Inferior parietal cortex (tissue), 1 donor: ENCODE data around the gene KLHL15.
"Not testable (repeated sequence)": the region's sequence is repeated elsewhere in the genome, so short reads cannot be mapped to it uniquely, and the experiment has no call there.

Experiments used
- DNase-seq: peaks from one replicate; pipeline ENCODE4 v3.0.0-alpha.2; 2016; ENCODE audit errors: extremely low spot score

Gene KLHL15

GRCh38 chrX:24018809-24019208 is 8.2 kb downstream of the KLHL15 start:
- no peak for DNase-seq

- no peak for DNase-seq
These were observed 9.3 kb downstream of the KLHL15 start for GRCh38 chrX:24017674-24018073.

DNA sequence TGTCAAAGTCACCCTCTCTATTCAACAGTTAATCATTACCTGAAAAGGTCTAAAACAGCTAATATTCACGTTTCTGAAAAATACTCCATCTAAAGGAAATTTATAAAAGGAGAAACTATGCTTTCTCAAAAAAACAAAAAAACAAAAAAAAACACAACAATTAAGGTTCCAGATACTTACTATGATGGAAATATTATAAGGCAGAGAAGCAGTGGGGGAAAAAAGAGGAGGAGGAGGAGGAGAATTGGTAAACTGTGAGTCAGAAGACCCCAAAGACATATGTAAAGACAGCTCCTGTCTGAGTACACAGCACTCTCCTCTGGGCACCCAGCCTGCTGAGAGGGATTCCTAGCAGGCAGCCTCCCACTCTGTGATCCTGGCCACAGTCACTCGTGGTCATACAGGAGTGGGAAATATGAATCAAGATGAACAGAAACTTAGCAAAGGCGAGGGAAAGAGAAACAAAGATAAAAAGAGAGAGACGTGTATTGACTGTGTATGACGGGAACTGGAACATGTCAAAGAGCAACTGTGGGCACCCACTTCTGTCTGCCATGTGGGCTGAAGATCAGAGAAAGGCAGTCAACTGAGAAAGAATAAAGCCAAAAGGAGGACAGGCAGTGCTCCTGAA is 12.5 kb downstream of the KLHL15 start:
- no peak for DNase-seq

DNA sequence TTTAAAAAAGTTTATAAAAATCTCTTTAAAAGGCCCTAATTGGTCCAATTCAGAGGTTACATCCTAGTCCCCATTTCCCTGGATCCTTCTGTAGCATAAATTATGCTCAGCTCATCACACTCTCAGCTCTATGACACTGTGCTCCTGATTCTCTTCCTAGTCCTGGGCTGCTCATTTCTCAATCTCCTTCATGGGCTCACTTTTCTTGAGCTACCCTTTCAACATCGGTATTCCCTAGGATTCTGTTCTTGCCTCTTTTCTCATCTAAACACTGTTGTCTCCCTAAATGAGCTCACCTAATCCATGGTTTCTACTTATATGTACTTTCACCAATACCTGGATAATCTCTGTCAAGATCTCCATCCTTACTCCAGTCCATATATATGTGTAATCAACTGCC is 14.7 kb downstream of the KLHL15 start:
- DNase-seq = no peak

DNA sequence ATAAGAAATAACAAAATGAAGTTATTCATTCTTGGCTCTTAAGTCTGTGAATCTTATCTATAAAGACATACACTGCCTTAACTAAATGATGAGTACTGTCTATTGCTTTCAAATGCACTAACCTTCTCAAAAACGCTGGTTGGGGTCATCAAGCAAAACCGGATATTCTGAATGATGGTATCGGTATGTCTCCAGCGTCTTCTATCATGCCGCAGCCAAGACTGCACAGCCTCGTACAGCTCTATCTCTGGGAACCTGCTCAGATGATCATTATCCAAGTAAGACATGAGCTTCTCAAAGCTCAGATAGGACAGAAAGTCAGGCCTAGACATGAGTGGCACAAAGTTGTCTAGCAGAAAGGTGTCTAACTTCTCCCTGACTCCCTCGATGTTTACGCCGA is 21.1 kb downstream of the KLHL15 start:
- DNase-seq = no peak

DNA sequence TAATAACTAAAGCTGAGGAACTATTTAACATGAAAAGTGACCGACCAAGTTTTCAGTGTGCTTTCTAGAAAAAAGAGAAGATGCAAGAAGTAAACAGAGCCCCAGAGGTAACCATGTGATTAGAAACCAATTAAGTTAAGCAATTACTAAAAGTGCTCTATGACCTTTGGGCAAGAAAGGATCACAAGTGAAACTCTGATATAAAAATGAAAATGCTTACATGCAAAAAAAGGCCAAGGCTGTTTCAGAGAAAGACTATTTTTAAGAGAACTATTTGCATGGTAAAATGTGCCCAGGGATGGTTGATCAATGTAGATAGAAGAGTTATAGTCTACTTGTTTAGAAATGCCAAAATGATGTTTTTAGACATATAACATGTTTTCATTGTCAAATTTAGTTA is 22.0 kb downstream of the KLHL15 start:
- DNase-seq = no peak

- DNase-seq = no peak
These were observed 24.2 kb downstream of the KLHL15 start for GRCh38 chrX:24002792-24003191.

DNA sequence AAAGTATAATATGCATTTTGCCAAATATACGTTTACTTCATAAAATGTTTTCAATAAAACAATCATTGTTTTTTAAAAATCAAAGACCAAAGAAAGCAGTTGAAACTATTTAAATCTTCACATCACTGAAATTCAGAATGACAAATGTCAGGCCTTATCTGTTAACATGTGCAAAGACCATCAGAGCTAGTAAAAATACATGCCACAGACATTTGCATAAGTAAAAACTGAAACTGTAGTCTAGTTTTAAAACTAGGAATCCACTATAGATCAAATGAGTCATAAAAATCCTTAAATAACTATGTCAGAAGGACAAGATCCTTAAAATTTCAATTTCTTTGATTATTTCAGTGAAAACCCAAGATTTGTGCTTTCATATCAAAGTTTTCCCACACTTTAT is 24.8 kb downstream of the KLHL15 start:
- no peak for DNase-seq

DNA sequence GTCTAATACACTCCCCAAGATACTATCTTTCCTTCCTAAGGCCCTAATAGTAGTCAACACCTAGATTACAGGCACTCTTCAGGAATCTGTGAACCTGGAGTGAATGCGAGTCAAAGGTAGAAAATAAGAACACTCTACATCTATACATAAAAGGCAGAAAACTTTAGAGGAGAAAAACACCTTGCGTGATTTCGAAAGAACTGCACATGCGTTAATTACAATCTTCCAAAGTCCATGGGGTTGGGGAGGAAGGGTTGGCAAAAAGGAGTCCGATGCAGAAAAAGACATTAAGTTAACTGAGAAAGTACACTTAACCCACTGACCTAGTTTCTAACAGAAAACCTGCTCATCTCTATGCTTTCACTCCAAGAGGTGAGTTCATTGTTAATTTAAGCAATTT is 27.3 kb downstream of the KLHL15 start:
- DNase-seq = no peak

- no peak for DNase-seq
These were observed 33.9 kb downstream of the KLHL15 start for GRCh38 chrX:23993012-23993633.

- DNase-seq = no peak
These were observed 34.6 kb downstream of the KLHL15 start for GRCh38 chrX:23992431-23992830.

GRCh38 chrX:23990455-23990854 is 36.5 kb downstream of the KLHL15 start:
- DNase-seq = no peak

DNA sequence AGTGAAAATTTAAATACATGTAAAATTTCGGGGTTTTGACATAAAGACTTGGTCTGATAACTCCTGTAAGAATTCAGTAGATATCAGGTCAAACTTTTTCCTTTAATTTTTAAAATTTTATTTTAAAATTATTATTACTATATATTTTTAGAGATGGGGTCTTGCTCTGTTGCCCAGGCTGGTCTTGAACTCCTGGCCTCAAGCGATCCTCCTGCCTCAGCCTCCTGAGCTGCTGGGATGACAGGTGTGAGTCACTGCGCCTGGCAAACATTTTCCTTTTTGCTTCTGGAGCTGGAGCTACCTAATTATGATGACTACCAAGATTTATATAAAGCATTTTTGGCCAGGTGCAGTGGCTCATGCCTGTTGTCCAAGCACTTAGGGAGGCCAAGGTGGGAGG is 37.3 kb downstream of the KLHL15 start:
- no peak for DNase-seq

- DNase-seq = no peak
These were observed 44.1 kb downstream of the KLHL15 start for GRCh38 chrX:23982891-23983290.

DNA sequence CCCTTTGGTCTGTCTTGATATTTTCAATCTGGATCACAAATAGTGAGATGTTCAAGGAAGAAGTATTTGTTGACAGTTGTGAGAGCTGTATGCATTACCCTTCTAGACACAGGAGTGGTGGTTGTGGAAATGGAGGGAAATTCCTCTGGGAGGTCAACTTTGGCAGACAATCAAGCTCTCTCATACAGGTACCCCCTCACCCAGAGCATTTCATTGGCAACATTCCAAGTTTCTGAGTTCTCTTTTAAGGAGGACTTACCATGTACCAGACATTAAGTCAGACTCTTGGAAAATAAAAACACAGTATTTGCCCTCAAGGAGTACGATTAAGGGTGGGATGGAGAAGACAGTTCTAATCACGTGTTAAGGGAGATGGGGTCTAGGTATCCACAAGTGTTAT is 45.3 kb downstream of the KLHL15 start:
- DNase-seq = no peak

GRCh38 chrX:23981222-23981621 is 45.8 kb downstream of the KLHL15 start:
- no peak for DNase-seq

DNA sequence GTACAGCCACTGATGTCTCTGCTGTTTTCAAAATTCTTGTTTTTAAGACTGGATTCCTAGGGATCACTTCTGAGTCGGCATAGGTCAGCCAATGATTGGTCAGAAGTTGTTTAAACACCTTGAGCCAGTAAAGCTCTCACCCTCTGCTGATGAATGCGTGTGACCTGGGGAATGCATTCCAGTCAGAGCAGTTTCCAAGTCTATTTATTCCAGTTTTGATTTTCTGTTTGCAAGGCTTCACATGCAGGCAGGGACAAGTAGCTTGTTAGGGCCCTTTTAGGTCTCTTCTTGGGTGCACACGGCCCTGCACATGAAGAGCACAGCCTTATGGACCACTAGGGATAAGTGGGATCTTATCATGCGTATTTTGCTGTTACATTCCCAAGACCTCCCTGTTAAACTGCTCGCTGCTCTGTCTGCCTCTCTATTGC is 47.0 kb downstream of the KLHL15 start:
- no peak for DNase-seq

DNA sequence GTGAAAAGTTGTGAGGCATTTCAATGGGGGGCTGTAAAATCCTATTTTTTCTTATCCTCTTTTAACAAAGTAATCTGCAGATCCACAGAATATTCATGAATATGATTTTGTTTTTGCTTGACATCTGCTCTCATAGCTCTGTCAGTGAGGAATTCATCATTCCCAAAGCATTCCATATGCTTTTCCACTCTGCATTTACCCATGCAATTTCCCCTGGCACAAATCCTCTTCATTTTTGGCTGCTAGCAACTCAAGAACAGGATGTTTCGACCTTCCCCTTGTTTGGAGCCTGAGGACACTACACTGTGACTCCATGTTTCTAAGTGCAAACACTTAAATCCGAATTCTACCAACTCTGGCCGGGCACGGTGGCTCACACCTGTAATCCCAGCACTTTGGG is 48.5 kb downstream of the KLHL15 start:
- no peak for DNase-seq

- DNase-seq = not testable (repeated sequence)
These were observed 61.4 kb downstream of the KLHL15 start for GRCh38 chrX:23965630-23966029.

DNA sequence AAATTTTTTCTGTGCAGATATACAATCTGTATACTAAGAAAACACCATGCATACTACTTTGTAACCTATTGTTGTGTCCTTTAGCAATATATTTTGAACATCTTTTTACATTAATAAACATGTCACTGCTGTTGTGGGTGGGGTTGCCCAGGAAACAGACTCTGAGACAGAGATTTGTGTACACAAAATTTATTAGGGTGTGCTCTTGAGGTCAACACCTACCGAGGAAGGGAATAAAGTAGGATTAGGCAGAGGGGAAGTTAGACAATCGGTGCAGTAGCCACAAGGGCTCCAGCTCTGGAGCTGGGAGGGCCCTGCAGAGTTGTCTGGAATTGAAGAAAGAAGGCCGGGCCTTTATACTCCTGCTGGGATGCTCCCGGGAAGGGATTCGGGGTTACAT is 62.8 kb downstream of the KLHL15 start:
- no peak for DNase-seq

- DNase-seq = no peak
These were observed 67.2 kb downstream of the KLHL15 start for GRCh38 chrX:23959781-23960180.

- DNase-seq = no peak
These were observed 72.6 kb downstream of the KLHL15 start for GRCh38 chrX:23954396-23954795.

DNA sequence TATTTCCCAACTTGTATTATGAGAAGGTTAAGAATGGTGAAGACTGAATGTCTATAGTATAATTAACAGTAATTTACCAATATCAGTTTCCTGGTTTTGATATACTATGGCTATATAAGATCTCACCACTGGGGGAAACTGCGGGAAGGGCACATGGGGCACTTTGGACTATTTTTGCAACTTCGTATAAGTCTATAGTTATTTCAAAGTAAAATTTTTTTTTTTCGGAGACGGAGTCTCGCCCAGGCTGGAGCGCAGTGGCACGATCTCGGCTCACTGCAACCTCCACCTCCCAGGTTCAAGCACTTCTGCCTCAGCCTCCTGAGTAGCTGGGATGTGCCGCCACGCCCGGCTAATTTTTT is 73.1 kb downstream of the KLHL15 start:
- no peak for DNase-seq
